IMR-90 (cell line): ENCODE data around the gene CHMP4B. TPM values are rescaled to one million over a fixed set of nuclear protein-coding genes. Genes with fewer than 3 reads are reported as not detected.

Experiments
- ATAC-seq: fragments of 200-7000 bp; cut with Tn5 transposase; 2 replicates; pipeline ENCODE4 v1.9.1; 2020; ENCODE audit warnings: low read depth, mild to moderate bottlenecking, moderate library complexity
- BruUV-seq: library from RNA; stranded (reverse); fragments of 400-500 nt; replicated peaks from 2 replicates; lab custom pipeline; 2021; lab: Mats Ljungman, UMichigan
- CTCF ChIA-PET: fragments of 300-600 bp; formaldehyde crosslinking; extraction: SDS; loops from one replicate; lab custom pipeline; 2021; ENCODE audit warnings: antibody characterized with exemption; lab: Yijun Ruan, JAX
- POLR2A ChIA-PET: fragments of 300-600 bp; sonication (Branson Sonifier 250); formaldehyde crosslinking; loops from one replicate; lab custom pipeline; 2022; ENCODE audit warnings: antibody characterized with exemption; ENCODE audit not compliant: unreplicated experiment; lab: Charles Lee
- DNase-seq: peaks from one replicate; pipeline ENCODE4 v3.0.0; 2013
- H2AFZ ChIP-seq: replicated peaks from 2 replicates; pipeline ENCODE3; 2013; ENCODE audit warnings: low read length, mild to moderate bottlenecking; ENCODE audit not compliant: poor library complexity
- H2AK5ac ChIP-seq: 2 replicates; pipeline ENCODE4 v1.6.1; 2013; ENCODE audit warnings: low read depth, low read length, inconsistent platforms
- H2AK9ac ChIP-seq: replicated peaks from 2 replicates; pipeline ENCODE3; 2013; ENCODE audit warnings: mild to moderate bottlenecking, low read depth, low read length, moderate library complexity; ENCODE audit not compliant: poor library complexity
- H2BK120ac ChIP-seq: 2 replicates; pipeline ENCODE4 v1.6.1; 2013; ENCODE audit warnings: low read depth, low read length, inconsistent platforms
- H2BK15ac ChIP-seq: 3 replicates; pipeline ENCODE4 v1.6.1; 2013; ENCODE audit warnings: low read depth, low read length, inconsistent platforms
- H2BK20ac ChIP-seq: 2 replicates; pipeline ENCODE4 v1.6.1; 2013; ENCODE audit warnings: low read depth, mild to moderate bottlenecking, inconsistent platforms, low read length, moderate library complexity
- H2BK5ac ChIP-seq: 2 replicates; pipeline ENCODE4 v1.6.1; 2013; ENCODE audit warnings: mild to moderate bottlenecking, low read depth, low read length, inconsistent platforms; ENCODE audit not compliant: poor library complexity, severe bottlenecking
- H3K14ac ChIP-seq: replicated peaks from 2 replicates; pipeline ENCODE4 v1.6.1; 2013; ENCODE audit warnings: low read depth, low read length, inconsistent platforms
- H3K18ac ChIP-seq: 2 replicates; pipeline ENCODE4 v1.6.1; 2013; ENCODE audit warnings: low read depth, low read length, control low read depth
- H3K23ac ChIP-seq: 2 replicates; pipeline ENCODE4 v1.6.1; 2013; ENCODE audit warnings: low read depth, low read length, inconsistent platforms
- H3K27ac ChIP-seq: 2 replicates; pipeline ENCODE4 v1.5.1; 2013; ENCODE audit warnings: mild to moderate bottlenecking, control low read depth, low read length; ENCODE audit not compliant: insufficient read depth
- H3K27me3 ChIP-seq: 2 replicates; pipeline ENCODE4 v1.6.1; 2013; ENCODE audit warnings: low read length; ENCODE audit not compliant: control insufficient read depth, insufficient read depth
- H3K36me3 ChIP-seq: 2 replicates; pipeline ENCODE4 v1.6.1; 2013; ENCODE audit warnings: low read length, mixed read lengths; ENCODE audit not compliant: control insufficient read depth, insufficient read depth
- H3K4ac ChIP-seq: 2 replicates; pipeline ENCODE4 v1.6.1; 2013; ENCODE audit warnings: low read depth, low read length, inconsistent platforms
- H3K4me1 ChIP-seq: 2 replicates; pipeline ENCODE4 v1.6.1; 2013; ENCODE audit warnings: low read length, mixed read lengths; ENCODE audit not compliant: control insufficient read depth, insufficient read depth
- H3K4me2 ChIP-seq: 2 replicates; pipeline ENCODE4 v1.6.1; 2013; ENCODE audit warnings: low read depth, mild to moderate bottlenecking, control low read depth, low read length, moderate library complexity
- H3K4me3 ChIP-seq: 2 replicates; pipeline ENCODE4 v1.5.1; 2013; ENCODE audit warnings: low read depth, mild to moderate bottlenecking, control low read depth, low read length, moderate library complexity; ENCODE audit not compliant: insufficient read depth
- H3K56ac ChIP-seq: 2 replicates; pipeline ENCODE4 v1.6.1; 2013; ENCODE audit warnings: low read length, inconsistent platforms; ENCODE audit not compliant: insufficient read depth; ENCODE audit errors: extremely low read depth
- H3K79me1 ChIP-seq, 2 experiments: 2 replicates each; pipeline ENCODE4 v1.6.1; 2013; ENCODE audit warnings: low read length in 2 of 2, inconsistent platforms in 1 of 2, low read depth in 1 of 2
- H3K9ac ChIP-seq: 2 replicates; pipeline ENCODE4 v1.6.1; 2013; ENCODE audit warnings: low read depth, low read length, control low read depth
- H3K9me1 ChIP-seq: 2 replicates; pipeline ENCODE4 v1.6.1; 2013; ENCODE audit warnings: low read length, inconsistent platforms; ENCODE audit not compliant: insufficient read depth
- H3K9me3 ChIP-seq: 2 replicates; pipeline ENCODE4 v1.6.1; 2013; ENCODE audit warnings: low read length; ENCODE audit not compliant: control insufficient read depth, insufficient read depth
- H4K20me1 ChIP-seq: 2 replicates; pipeline ENCODE4 v1.6.1; 2013; ENCODE audit warnings: low read length, inconsistent platforms; ENCODE audit not compliant: insufficient read depth
- H4K5ac ChIP-seq: 2 replicates; pipeline ENCODE4 v1.6.1; 2013; ENCODE audit warnings: mild to moderate bottlenecking, low read depth, low read length, control low read depth
- H4K8ac ChIP-seq, 2 experiments: 2 replicates each; pipeline ENCODE4 v1.6.1; 2013; ENCODE audit warnings: low read depth in 2 of 2, low read length in 2 of 2, control low read depth in 1 of 2, inconsistent platforms in 1 of 2
- H4K91ac ChIP-seq: 2 replicates; pipeline ENCODE4 v1.6.1; 2013; ENCODE audit warnings: low read depth, low read length, inconsistent platforms; ENCODE audit not compliant: insufficient read depth
- RAD21 ChIP-seq: IDR thresholded peaks from 2 replicates; pipeline ENCODE4 v1.6.1; 2012; ENCODE audit warnings: low read length, improper control_type of control experiment
- WGBS, 2 experiments: methylation state at CpG; one replicate each; pipeline versions ENCODE4 v1.1.5 to v1.1.7; 2013; ENCODE audit warnings: missing lambda C conversion rate in 2 of 2; ENCODE audit not compliant: insufficient read length in 1 of 2; ENCODE audit errors: extremely low coverage in 2 of 2; 5-methylcytosine and 5-hydroxymethylcytosine counted together
- dilution Hi-C: fragments of 300-500 bp; cut with HindIII; formaldehyde crosslinking; loops from one replicate; pipeline ENCODE4 v1.14.3; 2018; ENCODE audit warnings: low sequenced_read_pairs; ENCODE audit not compliant: unreplicated experiment
- in situ Hi-C: fragments of 300-500 bp; cut with MboI; formaldehyde crosslinking; loops from 3 replicates; pipeline ENCODE4 v1.14.3; 2019; ENCODE audit warnings: low sequenced_read_pairs, inconsistent platforms, mixed read lengths
- intact Hi-C: fragments of 100-400 bp; cut with micrococcal nuclease; formaldehyde crosslinking; loops from 2 replicates; pipeline ENCODE4 v1.10.0; 2022
- polyA plus RNA-seq, 3 experiments: library from polyadenylated mRNA; depleted of rRNA; stranded (reverse); fragments of >200 nt; gene quantifications; 2 replicates each; pipeline ENCODE4 v1.2.3, GENCODE V29; 2012; ENCODE audit warnings: low replicate concordance in 1 of 3
- total RNA-seq: library from RNA; depleted of rRNA; stranded (reverse); fragments of >200 nt; gene quantifications from 2 replicates; pipeline ENCODE4 v1.2.3, GENCODE V29; 2012

Gene CHMP4B
- total and polyA plus RNA-seq, 2 of the 4 experiments (the other 2 are of a cell fraction) = 30.3 to 94.8 TPM

DNA sequence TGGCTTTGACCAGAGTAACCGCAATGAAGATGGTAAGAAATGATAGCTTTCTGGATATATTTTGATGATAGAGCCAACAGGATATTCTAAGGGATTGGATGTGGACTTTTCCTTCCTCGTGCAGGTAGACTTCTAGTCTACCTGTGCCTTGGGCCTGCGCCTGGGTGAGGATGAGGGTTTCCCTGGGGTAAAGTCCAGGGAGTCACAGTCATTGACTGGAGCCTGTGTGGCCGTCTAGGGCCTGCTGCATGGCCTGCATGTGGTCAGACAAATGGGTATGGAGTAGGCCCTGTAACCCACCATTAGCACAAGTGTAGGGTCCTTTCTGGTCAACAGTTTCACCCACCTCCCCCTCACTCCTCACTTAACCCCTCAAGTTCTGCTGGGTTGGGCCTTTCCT, 12.7 kb upstream of the CHMP4B start:
- intact Hi-C loops = no loop called here
- H2BK120ac ChIP-seq = no peak overlapping the region
- H3K79me1 ChIP-seq = no peaks in the 10 kb centered on the region
- H3K4ac ChIP-seq = no peak overlapping the region
- H4K8ac ChIP-seq = no peak overlapping the region
- no peak overlapping the region for H2BK15ac ChIP-seq
- no peak overlapping the region for H2AK5ac ChIP-seq
- H3K4me1 ChIP-seq = peaks cover 2% of the 10 kb centered on the region; the same call in 1 of the 2 replicates
- H2AK9ac ChIP-seq = no peak overlapping the region
- POLR2A ChIA-PET = no interaction called here
- no peak for ATAC-seq
- 57% methylated on average over 1 of the region's 4 CpGs; no CpG with 5 or more reads in 1 of the 2 experiments for WGBS, 2 experiments
- no peak overlapping the region for H3K4me3 ChIP-seq
- H4K91ac ChIP-seq = no peak overlapping the region
- H3K27ac ChIP-seq = no peak overlapping the region
- CTCF ChIA-PET = no interaction called here
- in situ Hi-C loops = no loop called here
- no peak overlapping the region for H3K4me2 ChIP-seq
- dilution Hi-C loops = no loop called here
- no peak overlapping the region for H2AFZ ChIP-seq
- DNase-seq = no peak
- H3K23ac ChIP-seq = no peak overlapping the region
- no peaks in the 10 kb centered on the region for H3K36me3 ChIP-seq
- H3K27me3 ChIP-seq = no peaks in the 10 kb centered on the region
- H3K18ac ChIP-seq = no peak overlapping the region
- no peak for TF ChIP-seq RAD21
- no peak overlapping the region for H3K14ac ChIP-seq
- no peak overlapping the region for H2BK20ac ChIP-seq
- H3K56ac ChIP-seq = no peak overlapping the region
- no peaks in the 10 kb centered on the region for H4K20me1 ChIP-seq
- no peak overlapping the region for H3K9ac ChIP-seq
- no peak overlapping the region for H4K5ac ChIP-seq
- H3K9me1 ChIP-seq = peaks cover under 1% of the 10 kb centered on the region; the same call in 1 of the 2 replicates
- no peaks in the 10 kb centered on the region for H3K9me3 ChIP-seq
- H2BK5ac ChIP-seq = no peak overlapping the region
- BruUV-seq = no TSS peak
